A673 (cell line): Measurements from ENCODE around the gene CYP3A4.

ENCODE experiments used
- CTCF ChIP-seq: fragments of 300-800, 200-600 bp; sonication (generic); conservative IDR thresholded peaks from 2 replicates; pipeline ENCODE4 v1.5.1; 2017; ENCODE audit warnings: low read depth, mild to moderate bottlenecking, antibody characterized with exemption, low read length, moderate library complexity, mixed read lengths
- EZH2 ChIP-seq: fragments of 200-600 bp; sonication (generic); IDR thresholded peaks from 2 replicates; pipeline ENCODE4 v1.6.1; 2017; ENCODE audit warnings: borderline replicate concordance, low read depth, mild to moderate bottlenecking, mixed read lengths, antibody characterized with exemption, low read length; ENCODE audit not compliant: poor library complexity, severe bottlenecking

GRCh38 chr7:99739699-99740572 is 44.0 kb downstream of the CYP3A4 start:
- TF ChIP-seq CTCF (no peak), EZH2 (no peak)
